Embryonic facial prominence (tissue), 1 donor: Measurements from ENCODE around the gene GPX4.
A peak's percentile ranks its signal among the peaks of the same experiment; 100 is the strongest.

Experiments used
- DNase-seq: peaks from one replicate; pipeline ENCODE4 v3.0.0-alpha.2; 2016; ENCODE audit errors: extremely low spot score

GPX4 gene

DNA sequence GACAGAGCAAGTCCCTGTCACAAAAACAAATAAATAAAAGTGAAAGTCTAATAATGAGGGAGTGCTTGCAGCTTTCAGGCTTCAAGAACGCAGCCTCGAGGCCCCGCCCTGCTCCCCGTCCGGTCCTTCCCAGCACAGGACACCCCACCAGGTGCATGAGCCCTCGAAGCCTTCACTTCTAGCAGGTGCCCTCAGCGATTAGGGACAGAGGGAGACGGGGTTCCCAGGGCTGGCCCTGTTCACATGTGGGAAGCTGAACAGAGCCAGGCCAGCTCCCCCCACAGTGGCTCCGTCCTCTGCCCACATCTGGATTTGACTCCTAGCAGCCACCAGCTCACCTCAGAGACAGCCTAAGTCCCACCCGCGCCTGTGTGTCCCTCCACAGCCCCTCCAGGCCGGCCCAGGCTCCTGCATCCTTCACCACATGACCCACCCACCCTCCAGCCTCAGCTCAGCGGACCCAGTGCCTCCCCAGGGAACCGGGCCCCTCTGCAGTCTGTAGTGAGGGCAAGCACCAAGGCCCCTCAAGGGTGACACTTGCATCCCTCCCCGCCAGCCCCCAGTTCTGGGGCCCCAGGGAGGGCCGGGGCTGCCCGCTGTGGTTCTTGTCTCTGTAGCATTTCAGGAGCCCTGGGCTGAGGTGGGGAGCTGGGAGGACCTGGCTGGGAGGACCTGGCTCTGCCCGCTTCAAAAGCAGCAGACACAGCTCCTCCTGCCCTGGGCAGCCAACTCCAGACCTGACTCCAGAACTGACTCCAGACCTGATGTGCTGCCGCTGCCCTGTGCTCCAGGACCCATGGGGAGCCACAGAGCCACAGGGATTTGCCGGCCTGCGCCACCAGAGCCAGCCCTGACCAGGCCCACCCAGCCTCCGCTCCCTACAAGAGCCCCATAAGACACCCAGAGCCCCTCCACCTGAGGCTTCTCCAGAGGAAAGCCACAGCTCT is 27.2 kb downstream of the GPX4 start:
- no peak for DNase-seq

DNA sequence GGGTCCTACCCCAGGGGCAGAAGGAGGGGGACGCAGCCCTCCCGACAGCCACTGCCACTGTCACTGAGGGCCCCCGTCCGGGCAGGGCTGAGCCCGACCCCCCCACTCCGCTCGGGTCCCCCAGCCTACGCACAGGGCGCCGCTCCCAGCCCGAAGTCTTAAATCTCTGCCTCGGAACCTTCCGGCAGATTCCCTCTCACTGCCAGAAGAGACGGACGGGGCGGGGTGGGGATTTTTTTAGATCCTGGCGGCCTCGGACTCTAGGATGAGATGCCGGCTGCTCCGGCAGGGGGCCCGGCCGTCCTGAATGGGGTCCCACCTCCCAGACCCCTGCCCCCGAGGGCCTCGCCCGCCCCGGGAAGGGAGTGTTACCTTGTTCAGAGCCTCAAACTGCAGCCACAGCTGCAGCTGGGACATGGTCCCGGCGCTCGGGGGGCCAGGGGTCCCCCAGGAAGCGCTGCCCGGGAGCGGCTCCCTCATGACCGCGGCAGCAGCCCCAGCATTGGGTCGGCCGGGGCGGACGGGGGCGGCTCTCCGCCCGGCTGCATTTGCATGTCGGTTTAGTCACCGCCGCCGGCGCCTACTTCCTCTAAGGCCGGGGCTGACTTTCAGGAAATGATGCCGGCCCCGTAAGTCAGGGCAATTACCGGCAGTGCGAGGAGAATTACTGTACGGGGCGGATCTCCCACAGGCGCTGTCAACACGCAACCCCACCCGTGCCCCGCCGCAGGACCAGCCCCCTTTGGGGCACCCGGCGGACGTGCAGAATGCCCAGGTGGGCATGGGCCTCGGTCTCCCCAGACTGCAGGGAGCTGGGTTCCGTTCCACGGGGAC is 28.1 kb downstream of the GPX4 start:
- DNase-seq, result peak; percentile 59

DNA sequence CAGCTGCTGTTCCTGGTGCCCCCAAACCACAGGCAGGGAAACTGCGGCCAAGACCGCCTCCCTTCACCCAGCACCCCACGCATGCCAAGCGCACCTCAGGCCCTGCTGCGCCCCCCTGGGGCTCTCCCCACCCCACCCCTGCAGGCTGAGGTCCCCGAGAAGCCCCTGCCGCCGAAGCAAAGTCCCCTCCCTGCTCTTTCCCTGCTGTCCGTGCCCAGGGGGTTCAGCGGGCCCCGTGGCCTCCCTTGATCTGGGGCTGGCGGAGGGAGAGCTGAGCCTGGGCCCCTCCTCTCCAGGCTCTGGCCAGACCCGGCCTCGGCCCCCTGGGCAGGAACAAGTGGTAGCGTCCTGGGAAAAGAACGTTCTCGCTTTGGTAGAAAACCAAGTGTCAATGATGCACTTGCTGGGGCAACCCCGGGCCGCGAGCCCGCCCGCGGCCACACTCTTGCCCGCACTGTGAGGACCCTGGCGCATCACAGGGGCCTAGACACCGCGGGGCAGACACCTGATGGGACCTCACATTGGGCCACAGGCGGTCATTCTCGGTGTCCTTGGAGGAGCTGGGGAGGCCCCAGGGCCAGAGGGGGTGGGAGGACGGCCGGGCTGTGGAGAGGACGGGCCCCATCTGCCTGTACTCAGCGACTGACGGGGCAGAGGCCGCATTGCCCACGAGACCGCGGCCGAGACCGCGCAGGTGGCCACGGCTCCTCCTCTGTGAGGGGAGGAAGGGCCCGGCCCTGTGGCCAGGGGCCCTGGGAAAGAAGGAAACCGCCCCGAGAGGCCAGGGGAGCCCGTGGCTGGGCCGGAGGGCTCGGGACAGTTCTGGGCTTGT is 29.0 kb downstream of the GPX4 start:
- no peak for DNase-seq

DNA sequence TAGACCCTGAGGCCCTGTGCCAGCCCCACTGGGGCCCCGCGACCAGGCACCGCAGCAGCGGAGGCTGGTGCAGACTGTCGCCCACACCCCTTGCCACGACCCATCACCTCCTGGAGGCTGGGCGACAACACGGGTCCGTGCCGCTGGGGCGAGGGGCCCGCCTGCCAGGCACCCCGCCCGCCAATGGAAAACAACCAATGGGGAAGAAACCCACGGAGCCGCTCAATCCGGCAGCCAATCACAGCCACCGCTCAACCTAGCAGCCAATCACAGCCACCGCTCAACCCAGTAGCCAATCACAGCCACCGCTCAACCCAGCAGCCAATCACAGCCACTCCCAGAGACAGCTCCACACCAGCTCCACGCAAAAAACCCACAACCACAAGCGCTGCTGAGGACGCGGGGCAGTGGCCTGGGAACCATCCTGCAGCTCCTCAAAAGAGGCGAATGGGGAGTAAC is 29.7 kb downstream of the GPX4 start:
- DNase-seq, result no peak

DNA sequence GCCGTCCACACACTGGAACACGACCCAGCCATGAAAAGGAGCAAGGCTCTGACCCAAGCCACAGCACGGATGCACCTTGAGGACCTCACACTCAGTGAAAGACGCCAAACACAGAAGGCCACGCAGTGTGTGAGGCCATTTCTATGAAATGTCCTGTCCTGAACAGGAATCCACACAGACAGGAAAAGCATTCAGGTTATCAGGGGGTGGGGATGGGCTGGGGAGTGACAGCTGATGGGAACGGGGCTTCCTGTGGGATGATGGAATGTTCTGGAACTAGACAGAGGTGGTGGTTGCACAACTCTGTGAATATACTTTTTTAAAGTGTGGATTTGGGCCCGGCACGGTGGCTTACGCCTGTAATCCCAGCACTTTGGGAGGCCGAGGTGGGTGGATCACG is 30.6 kb downstream of the GPX4 start:
- DNase-seq, result no peak

DNA sequence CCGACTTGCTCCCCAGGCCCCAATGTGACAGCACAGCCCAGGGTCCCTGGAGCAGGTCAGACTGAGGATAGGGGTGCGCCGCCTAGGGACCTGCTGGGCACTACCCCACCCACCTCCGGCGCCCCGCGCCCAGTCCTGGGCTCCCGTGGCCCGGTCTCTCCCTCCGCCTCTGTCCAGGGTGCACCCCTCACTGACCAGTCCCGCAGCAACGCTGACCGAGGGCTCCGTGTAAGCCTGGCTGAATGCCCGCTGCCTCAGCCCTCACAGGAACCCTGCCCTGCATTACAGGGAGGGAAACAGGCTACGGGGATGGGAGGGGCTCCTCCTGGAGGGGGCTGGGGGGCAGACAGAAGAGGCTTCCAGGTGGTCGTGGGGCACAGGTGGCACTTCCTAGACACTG is 31.7 kb downstream of the GPX4 start:
- no peak for DNase-seq

DNA sequence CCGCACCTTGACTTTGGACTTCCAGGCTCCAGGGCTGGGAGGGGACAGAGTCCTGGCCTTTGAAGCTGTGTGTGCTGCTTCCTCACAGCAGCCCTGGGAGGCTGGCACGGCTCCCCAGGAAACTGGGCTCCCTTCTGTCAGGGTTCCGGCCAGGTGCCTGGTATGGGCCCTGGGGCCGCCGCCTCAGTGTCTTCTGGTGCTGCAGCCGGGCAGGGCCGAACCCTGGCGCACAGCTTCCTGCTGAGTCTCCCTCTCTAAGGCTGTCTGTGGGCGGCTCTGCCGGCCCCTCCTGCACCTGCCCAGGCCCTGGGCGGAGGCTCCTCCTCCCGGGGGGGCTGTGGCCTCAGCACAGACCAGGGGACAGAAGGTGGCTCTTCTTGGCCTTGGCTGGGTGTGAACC is 32.4 kb downstream of the GPX4 start:
- no peak for DNase-seq

DNA sequence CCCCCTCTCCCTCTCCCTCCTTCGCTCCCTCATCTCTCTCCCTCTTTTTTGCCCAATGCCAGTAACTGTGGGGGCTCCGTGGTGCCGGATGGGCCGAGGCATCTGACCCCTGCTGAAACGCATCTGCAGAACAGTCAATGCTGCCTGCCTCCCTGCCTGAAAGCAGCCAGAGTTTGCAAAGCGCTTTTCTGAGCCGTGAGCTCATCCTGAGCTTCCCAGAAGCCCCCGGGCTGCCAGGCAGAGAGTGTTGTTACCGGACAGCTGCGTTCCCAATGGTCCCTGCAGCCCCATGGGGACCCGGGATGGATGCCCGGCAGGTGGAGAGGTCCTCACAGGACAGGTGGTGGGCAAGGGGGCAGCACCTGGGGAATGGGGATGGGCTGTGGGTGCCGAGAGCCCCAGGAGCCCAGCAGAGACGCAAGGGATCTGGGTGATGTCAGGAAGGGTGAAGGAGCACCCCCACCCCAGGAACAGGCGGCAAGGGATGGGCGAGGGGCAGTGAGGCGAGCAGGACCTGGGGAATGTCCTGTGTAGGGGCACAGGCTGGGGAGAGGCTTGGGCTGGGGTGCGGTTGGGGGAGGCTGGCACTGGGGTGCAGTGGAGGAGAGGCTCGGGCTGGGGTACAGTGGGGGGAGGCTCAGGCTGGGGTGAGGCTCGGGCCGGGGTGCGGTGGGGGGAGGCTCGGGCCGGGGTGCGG is 33.0 kb downstream of the GPX4 start:
- DNase-seq, result no peak

DNA sequence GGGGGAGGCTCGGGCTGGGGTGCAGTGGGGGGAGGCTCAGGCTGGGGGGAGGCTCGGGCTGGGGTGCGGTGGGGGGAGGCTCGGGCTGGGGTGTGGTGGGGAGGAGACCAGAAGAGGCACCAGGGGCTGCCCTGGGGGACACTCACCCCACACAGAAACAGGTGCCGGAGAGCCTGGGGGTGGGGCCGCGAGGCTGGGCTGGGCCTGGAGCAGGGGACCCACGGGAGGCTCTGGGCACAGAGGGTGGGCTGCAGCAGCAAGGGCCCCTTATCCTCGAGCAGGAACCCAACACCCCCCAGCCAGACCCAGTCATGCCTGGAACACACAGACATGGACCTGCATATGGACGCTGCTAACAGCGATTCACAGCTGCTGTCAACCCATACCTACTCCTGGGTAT is 34.3 kb downstream of the GPX4 start:
- no peak for DNase-seq

DNA sequence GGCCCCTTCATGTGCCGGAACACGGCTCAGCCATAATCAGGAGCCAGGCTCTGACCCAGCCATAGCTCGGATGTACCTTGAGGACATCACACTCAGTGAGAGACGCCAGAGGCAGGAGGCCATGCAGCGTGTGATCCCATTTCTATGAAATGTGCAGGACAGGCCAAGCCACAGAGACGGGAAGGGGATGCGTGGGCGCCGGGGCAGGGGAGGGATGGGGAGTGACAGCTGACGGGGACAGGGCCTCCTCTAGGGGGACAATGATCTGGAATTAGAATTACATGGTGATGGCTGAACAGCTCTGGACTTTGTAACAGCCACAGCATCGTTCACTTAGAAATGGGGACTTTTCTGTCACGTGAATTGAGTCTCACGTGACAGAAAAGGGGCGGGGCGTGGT is 35.3 kb downstream of the GPX4 start:
- DNase-seq, result no peak

DNA sequence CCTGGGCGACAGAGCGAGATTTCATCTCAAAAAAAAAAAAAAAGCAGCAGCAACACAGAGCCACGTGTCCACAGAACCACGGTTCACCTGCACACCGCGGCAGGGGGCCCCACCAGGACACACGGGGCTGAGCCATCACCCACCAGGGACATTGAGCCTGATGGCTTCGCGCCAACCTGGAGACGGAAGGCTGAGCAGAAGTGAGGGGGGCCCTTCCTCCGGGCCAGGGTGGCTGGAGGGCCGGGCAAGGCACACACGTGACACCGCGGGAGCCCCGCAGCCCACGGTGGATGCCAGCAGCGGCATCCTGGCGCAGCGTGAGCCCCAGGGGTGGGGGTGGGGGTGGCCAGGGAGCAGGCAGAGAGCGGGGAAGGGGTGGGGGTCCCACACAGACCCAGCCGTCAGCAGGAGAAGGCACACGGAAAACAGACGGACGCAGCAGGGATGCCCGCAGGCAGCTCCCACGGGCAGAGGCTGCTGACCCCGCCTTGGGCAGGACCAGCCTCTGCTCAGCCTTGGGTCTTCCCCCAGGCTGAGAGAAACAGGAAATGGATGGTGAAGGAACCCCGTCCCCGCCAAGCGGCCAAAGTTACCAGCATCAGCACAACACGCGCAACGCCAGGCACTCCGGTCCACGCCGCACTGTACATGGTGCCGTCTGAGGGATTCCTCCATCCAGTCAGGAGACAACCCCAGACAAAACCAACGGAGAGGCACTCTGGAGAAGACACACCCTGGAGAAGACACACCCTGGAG is 36.7 kb downstream of the GPX4 start:
- DNase-seq, result no peak

DNA sequence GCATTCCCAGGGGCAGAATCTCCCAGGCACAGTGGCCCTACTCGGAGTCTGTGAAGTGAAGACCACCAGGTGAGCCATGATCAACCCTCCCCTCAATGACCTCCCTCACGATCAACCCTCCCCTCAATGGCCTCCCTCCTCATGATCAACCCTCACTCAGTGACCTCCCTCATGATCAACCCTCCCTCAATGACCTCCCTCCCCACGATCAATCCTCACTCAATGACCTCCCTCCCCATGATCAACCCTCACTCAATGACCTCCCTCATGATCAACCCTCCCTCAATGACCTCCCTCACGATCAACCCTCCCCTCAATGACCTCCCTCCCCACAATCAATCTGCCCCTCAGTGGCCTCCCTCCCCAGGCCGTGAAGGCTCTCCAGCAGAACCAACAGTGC is 38.1 kb downstream of the GPX4 start:
- no peak for DNase-seq

DNA sequence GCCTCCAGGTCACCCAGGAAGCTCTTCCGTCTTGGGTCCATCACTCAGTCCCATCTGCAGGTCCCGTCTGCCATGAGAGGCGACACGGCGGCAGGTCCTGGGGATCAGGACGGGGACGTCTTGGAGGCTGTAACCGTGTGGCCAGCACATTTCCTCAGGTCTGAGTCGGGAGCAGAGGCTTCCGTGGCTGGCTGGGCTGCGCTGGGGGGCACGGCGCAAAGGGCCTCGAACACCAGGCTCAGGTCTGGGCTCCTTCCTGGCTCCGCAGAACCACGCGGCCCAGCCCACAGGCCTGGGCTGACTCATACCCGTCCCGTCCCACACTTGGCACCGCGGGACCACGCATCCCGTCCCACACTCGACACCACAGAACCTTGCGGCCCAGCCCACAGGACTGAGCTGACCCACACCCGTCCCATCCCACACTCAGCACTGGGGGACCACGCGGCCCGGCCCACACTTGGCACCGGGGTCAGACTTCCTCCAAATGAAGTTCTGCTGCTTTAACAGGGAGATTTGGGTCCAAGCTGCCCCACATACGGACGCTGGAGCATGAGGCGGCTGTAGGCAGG is 40.1 kb downstream of the GPX4 start:
- DNase-seq, result no peak

DNA sequence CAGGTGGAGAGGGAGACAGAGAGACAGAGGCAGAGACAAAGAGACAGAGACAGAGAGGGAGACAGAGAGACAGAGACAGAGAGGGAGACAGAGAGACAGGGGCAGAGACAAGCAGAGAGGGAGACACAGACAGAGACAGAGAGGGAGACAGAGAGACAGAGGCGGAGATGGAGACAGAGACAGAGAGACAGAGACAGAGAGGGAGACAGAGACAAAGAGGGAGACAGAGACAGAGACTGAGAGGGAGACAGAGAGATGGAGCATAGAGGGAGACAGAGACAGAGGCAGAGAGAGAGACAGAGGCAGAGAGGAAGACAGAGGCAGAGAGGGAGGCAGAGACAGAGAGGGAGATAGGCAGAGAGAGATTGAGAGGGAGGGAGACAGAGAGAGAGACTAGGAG is 40.9 kb downstream of the GPX4 start:
- DNase-seq, result no peak

DNA sequence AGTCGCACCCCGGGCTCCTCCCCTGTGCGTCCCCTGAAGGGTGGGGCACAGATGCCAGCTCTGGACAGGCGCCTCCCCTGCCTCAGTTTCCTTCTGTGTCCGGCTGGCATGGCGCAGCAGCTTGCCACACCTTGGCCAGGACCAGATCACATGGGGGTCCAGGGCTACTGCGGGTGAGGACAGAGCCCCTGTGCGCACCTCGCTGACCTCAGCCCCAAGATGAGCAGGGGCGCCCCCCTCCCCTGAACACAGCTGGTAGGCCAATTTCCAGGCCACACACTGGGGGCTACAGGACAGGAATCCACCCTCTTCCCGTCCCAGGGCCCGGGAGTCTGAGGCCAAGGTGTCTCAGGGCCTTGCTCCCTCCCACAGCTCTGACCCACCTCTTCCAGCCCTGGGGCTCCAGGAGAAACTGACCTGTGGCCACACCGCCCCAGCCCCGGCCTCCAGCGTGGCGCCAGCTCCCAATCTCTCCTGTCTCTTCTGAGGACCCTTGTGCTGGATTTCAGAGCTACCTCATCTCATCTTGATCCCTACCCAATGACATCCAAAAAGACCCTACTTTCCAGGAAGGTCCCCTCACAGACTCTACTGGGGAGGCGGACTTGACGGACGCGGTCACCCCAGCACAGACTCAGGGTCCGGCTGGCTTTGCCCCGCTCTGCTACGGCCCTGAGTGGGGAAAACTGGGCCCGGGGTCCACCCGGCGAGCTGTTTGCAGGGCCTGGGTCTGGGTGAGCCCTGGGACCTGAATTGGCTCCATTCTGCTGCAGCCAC is 42.0 kb downstream of the GPX4 start:
- no peak for DNase-seq

DNA sequence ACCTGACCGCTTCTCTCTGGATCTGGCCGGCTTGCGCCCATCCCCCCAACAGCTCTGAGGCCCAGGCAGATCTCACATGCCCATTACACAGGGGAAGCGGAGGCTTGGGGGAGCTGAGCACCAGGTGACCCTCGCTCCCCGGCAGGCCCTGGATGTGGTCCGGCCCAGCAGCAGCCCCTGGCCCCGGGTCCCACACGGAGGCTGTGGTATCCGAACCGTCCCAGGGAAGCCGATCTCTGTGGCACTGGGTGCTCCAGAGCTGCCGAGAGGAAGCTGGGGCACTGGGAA is 42.6 kb downstream of the GPX4 start:
- DNase-seq, result no peak

DNA sequence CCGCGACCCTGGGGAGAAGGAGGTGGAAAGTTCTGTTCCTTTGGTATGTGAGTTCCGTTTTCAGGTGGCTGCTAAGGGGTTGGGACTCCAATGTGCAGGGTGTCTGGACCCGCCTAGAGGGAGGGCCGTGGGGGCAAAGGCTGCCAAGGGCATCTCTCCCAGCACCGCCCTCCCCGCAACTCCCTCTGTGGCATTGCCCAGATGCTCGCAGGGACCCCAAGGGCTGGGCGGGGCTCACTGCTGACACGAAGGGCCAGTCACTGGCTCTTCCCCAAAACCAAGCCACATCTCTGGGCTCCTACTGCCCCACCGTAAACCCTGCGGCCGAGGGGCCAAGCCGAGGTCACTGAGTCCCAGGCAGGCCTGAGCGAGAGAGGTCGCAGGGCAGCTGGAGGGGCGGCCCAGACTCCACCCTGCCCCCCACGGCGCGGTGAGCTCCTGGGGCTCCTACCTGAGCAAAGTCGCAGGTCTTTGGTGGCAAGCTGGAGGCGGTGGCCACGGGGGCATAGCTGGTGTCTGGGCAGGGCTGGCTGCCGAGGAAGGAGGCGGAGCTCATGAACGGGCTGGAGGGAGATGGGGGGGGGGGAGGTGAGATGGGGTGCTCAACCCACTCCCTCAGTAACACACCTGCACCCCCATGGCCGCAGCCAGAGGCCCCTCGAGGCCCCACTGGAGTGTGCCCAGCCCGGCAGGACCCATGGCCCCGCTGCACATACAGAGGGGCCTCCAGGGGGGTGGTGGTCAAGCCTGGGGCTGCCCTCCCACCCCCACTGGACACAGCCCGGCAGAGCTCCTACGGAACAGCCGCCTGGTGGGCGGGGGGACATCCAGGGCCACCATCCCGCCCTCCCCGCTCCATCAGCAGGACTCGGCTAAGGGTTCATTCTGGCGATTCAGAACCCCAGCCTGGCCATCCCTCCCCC is 43.3 kb downstream of the GPX4 start:
- no peak for DNase-seq

DNA sequence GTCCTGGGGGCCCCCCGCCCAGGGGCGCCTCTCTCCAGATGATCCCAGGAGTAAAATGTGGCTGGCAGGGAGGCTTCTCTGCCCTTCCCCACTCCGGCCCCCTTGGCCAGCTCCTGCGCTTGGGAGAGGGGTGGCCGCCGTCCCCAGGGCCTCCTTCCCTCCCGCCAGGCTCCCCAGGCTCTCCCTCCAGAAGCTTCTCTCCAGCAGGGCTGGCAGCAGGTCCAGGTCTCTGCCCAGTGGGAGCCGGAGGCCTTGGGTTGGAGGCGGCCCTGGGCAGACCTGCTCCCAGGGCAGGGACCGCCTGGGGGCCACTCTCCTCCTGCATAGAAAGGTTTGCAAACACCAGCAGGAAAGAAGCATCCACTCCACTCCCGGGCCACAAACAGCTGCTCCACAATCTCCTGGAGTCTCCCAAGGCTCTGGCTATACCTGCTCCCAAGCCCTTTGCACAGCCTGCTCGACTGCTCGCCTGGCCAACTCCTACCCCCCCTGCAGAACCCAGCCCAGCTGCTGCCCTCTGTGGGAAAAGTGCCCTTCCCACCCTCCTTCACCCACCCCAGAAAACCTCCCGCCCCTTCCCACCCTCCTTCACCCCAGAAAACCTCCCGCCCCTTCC is 44.2 kb downstream of the GPX4 start:
- DNase-seq, result no peak
